SH-SY5Y (cell line): ENCODE results near the gene PIP5K1B.

Experiments
- GATA2 ChIP-seq: IDR thresholded peaks from 2 replicates; pipeline ENCODE4 v1.6.1; 2011; ENCODE audit warnings: mild to moderate bottlenecking, low read depth, low read length
- GATA3 ChIP-seq: IDR thresholded peaks from 2 replicates; pipeline ENCODE4 v1.6.1; 2011; ENCODE audit warnings: low read depth, mild to moderate bottlenecking, low read length, moderate library complexity

DNA sequence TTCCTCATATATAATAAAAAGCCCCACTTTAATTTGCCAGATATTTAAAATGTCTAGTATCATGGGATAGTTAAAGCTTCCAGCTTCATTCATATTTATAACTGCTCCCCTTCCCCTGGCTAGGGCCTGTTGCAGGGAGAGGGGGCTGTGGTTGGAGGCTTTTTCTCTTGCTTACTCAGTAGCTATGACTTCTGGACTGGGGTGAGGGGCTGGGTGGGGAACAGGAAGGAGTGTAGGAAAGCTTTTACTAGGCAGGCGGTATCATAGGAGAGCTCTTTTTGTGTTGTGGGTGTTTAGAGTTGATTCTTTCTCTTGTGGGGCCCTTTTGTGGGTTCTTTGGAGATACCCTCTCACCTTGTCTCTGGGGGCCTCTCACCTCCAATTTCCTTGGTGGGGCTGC, 39.4 kb downstream of the PIP5K1B start:
- TF ChIP-seq GATA2 (no peak), GATA3 (no peak)
